HG02798 (cell line): Measurements from ENCODE around the gene PNPLA2.

Experiments
- ATAC-seq: cut with Tn5 transposase; IDR thresholded peaks from one replicate; pipeline ENCODE4 v1.9.1; 2021; ENCODE audit warnings: mild to moderate bottlenecking; ENCODE audit not compliant: unreplicated experiment, poor library complexity

The PNPLA2 gene

GRCh38 chr11:796565-797295, 22.0 kb upstream of the PNPLA2 start:
- ATAC-seq, result no peak

GRCh38 chr11:797296-798092, 21.2 kb upstream of the PNPLA2 start:
- ATAC-seq, result peak; percentile 45

- ATAC-seq, result peak; percentile 74
Observed at GRCh38 chr11:798093-798713, 20.5 kb upstream of the PNPLA2 start, which contains the start of gene SLC25A22. SLC25A22 (minus strand) TSS chr11:798281; CDS start chr11:795006, 3,275 bp downstream.

- ATAC-seq, result no peak
Observed at GRCh38 chr11:799641-800316, 18.9 kb upstream of the PNPLA2 start.

- ATAC-seq, result no peak
Observed at GRCh38 chr11:800473-800872, 18.2 kb upstream of the PNPLA2 start.

GRCh38 chr11:801097-801780, 17.5 kb upstream of the PNPLA2 start:
- ATAC-seq, result no peak

- no peak for ATAC-seq
Observed at GRCh38 chr11:802018-802617, 16.6 kb upstream of the PNPLA2 start.

- no peak for ATAC-seq
Observed at GRCh38 chr11:802693-803466, 15.8 kb upstream of the PNPLA2 start.

GRCh38 chr11:803467-803742, 15.3 kb upstream of the PNPLA2 start:
- ATAC-seq, result no peak

GRCh38 chr11:803770-804598, 14.7 kb upstream of the PNPLA2 start:
- no peak for ATAC-seq

- no peak for ATAC-seq
Observed at GRCh38 chr11:804599-804964, 14.1 kb upstream of the PNPLA2 start.

- no peak for ATAC-seq
Observed at GRCh38 chr11:808427-809286, 10.1 kb upstream of the PNPLA2 start.

GRCh38 chr11:809287-810039, 9.3 kb upstream of the PNPLA2 start, which contains the start of gene RPLP2:
RPLP2 (plus strand) TSS chr11:809967; CDS start chr11:810235, 268 bp downstream.
- ATAC-seq, result peak; percentile 84

GRCh38 chr11:810040-810567, 8.6 kb upstream of the PNPLA2 start:
- ATAC-seq, result no peak

- no peak for ATAC-seq
Observed at GRCh38 chr11:811446-812245, 7.1 kb upstream of the PNPLA2 start.

GRCh38 chr11:812390-812789, 6.3 kb upstream of the PNPLA2 start:
- no peak for ATAC-seq
